HuH-7.5 (cell line): ENCODE measurements around the gene ACSS3.
"Not testable (repeated sequence)": the region's sequence is repeated elsewhere in the genome, so short reads cannot be mapped to it uniquely, and the experiment has no call there.

ENCODE experiments used
- DNase-seq: peaks from one replicate; pipeline ENCODE4 v3.0.0; 2011; ENCODE audit warnings: low spot score

The ACSS3 gene

DNA sequence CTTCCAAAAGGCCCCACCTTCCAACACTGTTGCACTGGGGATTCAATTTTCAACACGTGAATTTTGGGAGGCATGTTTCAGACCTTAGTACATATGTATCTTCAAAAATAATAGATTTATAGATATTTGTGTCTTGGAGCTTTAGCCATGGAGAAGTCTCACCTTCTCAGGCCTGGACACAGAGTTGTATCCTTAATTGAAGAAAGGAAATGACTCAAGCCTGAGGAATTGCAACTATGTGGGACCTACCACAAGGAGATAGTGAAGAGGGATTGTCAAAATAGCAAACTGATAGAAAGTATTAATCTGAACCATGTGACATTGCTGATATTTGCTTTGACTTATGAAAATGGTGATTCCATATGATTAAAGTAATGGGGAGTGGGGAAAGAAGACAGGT, 89.8 kb downstream of the ACSS3 start:
- DNase-seq = no peak

- no peak for DNase-seq
Measured at GRCh38 chr12:81168445-81168844, 90.6 kb downstream of the ACSS3 start.

DNA sequence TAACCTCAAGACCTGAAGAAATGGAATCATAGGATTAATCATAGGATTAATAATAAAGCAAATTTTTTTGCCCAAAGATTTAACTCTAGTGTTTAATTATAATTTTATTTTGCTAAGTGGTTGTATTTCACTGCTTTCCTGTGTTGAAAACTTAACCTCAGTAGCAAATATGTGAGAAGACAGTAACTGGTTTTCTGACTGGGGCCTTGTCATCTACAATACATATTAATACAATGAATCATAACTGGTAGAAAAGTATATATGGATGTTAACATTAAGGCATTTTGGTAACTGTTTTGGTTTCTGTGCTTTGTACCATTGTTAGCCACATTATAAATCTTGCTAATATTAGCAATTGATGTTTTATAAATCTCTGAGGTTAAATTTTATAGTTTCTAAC, 92.2 kb downstream of the ACSS3 start:
- DNase-seq = no peak

DNA sequence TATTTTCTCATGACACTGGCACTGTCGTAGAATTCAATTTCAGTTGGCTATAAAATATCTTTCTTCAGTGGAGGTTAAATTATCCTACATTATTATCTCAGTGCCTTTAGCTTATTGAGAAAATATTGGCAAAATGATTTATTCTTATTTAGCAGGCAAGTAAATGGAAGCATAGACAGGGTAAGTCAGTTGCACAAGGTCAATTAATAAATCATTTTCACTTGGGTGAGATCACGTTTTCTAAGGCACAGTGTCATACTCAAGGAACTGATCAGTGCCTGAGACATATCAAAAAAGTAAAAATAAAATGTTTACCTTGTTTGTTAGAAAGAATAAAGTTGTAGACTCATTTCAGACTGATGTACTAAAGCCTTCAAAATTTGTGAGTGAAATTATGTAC, 95.0 kb downstream of the ACSS3 start:
- DNase-seq = no peak

- no peak for DNase-seq
Measured at GRCh38 chr12:81174664-81175063, 96.8 kb downstream of the ACSS3 start.

GRCh38 chr12:81176796-81177195, 98.9 kb downstream of the ACSS3 start:
- DNase-seq = no peak

- DNase-seq = no peak
Measured at GRCh38 chr12:81181691-81182090, 103.8 kb downstream of the ACSS3 start.

DNA sequence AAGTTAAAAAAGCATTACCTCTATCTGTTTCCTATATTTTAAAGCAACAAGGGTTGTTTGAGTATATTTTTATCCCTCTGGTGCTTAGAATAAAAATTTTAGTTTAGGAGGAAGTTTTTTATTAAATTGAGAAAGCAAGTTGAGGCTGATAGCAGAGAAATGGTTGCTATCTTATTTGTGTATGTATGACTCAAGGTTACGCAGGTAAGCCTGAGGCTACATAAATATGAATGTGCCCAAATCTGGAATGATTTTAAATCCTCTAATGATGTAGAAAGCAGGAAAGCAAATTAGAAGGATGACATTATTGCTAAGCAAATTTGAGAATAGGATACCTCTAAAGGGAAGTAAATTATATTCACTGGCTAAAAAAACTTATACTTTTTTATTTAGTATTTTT, 109.8 kb downstream of the ACSS3 start:
- DNase-seq = no peak

GRCh38 chr12:81196595-81196994, 118.7 kb downstream of the ACSS3 start:
- no peak for DNase-seq

GRCh38 chr12:81200561-81200960, 122.7 kb downstream of the ACSS3 start:
- DNase-seq = not testable (repeated sequence)

GRCh38 chr12:81203671-81204204, 125.9 kb downstream of the ACSS3 start:
- no peak for DNase-seq

DNA sequence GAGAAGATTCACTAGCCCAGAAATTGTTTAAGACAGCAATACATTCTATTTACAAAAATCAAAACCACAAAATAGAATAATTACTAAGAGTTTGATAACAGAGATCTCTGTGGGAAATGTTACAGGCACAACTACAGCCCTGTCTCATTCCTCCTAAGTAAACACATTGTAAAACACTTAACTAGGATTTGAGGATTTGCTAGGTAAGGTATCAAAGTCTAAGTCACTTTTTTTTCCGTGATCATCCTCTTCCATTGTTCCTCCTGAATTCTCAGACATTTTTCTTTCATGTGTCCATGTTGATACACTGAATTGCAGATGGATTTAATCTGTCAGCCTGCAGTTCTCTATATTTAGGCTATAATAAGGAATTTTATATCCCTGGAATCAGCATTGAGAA, 127.5 kb downstream of the ACSS3 start:
- DNase-seq = no peak

DNA sequence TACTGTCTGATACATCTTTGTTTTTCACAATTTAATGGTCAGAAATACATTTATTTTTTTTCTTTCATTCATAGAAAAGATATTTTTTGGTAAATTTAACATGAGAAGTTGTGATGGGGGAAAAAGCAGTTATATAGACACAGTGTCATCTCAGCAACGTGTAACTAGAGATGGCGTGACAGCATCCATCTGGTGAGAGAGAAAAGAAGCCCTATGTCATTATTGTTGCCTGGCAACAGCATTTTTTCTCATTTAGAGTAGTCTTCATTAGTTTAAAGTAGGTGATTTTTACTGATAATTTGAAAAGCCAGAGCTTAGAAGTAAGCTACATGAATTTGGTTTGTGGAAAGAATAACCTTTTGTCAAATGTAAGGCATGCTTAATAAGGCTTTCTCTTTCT, 128.6 kb downstream of the ACSS3 start:
- DNase-seq = no peak

DNA sequence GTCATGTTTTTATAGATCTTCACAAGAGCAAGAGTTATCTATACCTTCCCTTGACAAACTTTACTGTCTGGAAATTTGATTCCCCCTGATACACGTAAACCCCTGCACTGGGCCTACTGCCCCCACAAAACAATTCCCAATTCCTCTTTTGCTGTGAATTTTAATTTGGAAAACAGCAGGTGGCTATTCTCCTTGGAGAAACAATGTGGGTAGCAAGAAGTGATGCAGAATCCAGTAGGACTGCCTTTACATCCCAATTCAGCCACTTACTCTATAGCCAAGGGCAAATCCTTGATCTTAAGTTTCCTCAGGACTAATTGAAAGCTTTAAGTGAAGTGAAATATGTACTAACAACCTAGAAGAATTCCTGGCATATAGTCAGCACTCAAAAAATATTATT, 129.3 kb downstream of the ACSS3 start:
- DNase-seq = no peak

DNA sequence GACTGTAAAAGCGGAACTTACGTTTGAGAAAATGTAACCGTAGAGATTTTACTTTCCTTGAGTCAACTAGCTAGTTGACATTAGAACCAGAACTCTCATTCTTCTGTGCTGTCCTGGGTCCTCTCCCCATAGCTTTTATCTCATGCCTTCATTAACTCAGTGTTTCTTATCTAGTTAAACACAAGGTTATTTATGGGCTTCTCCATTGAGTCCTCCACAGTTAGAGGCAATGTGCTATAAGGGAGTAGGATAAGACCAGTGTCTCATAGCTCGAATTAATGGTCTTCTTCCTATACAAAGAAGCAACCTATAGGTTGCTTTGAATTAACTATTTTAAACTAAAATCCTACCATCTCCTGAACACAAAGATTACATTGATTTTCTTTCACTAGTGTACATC, 129.8 kb downstream of the ACSS3 start:
- DNase-seq = no peak

DNA sequence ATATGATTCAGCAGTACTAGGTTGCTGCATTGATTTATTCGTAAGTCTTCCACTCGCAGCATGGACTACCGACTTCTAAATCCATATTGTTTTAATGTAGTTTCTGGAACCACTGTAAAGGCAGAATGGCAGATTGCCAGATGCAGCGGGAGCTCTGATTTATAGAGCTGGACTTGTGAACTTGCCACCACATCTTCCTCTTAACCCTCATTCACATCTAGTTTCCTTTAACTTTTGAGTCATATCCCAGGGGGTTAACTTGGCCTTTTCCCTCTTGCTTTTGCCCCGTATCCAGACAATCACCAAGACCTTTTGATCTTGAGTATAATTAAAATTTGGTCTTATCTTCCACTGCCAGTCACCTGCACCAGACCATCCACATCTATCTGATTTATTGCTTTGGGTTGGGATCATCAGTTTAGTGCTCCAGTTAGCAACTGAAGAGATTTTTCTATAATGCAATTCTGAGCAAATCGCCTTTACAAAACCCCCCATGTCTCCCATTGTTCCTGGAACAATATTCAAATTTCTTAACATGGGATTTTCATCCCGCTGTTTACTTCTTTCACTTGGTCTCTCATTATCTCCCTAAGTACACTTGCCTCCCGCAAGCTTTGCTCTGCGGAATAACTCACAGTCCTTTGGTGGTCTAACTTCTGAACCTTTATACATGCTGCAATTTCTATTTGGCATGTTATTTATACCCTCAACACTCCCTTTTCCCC, 130.5 kb downstream of the ACSS3 start:
- no peak for DNase-seq

- DNase-seq = peak; percentile 18
Measured at GRCh38 chr12:81209012-81209411, 131.1 kb downstream of the ACSS3 start.

GRCh38 chr12:81209772-81210225, 131.9 kb downstream of the ACSS3 start:
- DNase-seq = not testable (repeated sequence)

GRCh38 chr12:81211306-81211705, 133.4 kb downstream of the ACSS3 start:
- DNase-seq = no peak

GRCh38 chr12:81212996-81213696, 135.3 kb downstream of the ACSS3 start:
- no peak for DNase-seq

GRCh38 chr12:81216739-81217138, 138.9 kb downstream of the ACSS3 start:
- DNase-seq = no peak

GRCh38 chr12:81221681-81222080, 143.8 kb downstream of the ACSS3 start:
- no peak for DNase-seq

DNA sequence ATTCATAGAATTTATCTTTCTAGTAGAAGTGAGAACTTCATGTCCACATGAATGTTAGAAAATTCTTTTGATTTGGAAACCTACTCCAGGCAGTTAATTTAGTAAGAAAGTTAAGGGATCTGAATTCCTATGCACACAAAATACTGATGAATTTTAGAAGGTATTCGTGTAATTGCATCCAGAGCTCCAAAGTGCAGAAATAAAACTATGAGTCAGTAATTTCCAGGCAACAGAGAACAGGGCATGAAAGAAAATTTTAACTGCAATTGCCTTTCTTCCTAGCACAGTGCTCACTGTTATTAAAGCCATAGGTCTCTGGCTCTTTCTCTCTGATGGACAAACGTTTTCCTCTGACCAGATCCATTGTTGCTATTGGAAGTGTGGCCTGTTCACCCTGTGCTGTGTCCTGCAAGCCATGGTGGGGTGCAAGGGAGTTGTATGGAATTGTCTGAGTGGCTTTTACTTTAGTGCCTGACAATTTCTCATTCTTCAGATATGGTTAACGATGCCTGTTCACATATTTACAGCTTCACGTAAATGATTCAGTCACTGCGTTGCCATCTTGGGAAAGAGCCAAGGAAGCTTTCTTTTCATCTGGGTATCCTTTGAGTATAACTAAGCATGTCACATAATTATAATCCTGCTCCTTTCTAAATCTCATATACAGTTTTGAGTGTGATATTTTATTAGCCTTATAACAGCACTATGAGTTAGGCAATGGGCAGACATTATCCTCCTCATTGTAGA, 145.1 kb downstream of the ACSS3 start:
- no peak for DNase-seq
